GM19240 (cell line): ENCODE data around the gene PDCD1.
"Not testable (repeated sequence)": the region's sequence is repeated elsewhere in the genome, so short reads cannot be mapped to it uniquely, and the experiment has no call there.

Source experiments
- DNase-seq: peaks from one replicate; pipeline ENCODE4 v3.0.0; 2011; ENCODE audit warnings: low spot score; ENCODE audit not compliant: insufficient read length

Gene PDCD1

DNA sequence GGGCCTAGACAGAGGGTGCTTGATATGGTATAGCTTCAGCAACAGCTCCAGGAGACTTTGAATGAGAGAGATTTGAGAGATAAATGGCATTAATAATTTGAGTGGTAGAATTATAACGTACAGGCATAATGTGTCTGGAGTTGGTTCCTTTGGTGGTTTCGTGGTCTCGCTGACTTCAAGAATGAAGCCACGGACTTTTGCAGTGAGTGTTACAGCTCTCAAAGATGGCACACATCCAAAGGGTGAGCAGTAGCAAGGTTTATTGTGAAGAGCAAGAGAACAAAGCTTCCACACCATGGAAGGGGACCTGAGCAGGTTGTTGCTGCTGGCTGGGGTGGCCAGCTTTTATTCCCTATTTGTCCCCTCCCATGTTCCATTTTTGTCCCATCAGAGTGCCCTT lies 23.1 kb downstream of the PDCD1 start:
- no peak for DNase-seq

DNA sequence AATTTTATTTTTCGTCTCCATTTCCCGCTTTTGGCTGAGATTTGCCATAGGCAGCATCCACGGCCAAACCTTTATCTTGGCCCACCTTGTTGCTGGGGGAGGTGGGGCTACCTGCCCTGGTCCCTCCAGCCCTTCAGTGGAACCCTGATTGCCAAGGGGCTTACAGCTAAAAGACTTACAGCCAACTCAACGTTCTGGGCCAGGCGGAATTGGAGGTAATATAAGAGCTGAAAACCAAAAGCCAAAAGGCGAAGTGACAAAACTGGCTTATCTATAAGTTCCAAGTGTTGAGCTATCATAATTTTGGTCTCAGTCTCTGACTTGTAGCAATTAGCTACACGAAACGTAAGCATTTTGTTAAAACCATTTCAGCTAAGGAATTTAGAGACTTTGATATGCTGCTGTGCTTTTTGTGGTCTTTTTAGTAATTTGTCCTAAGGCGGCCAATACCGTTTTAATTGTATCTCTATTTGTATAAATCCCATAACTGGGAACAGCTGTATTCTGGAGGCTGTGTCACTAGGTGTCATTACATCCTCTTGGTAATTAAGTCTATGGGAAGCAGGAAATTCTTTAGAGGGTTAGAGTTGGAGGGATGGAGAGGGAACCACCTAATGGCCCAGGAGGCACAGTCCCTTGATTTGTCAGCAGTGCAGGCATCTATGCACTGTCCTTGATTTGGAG lies 24.0 kb downstream of the PDCD1 start:
- no peak for DNase-seq

DNA sequence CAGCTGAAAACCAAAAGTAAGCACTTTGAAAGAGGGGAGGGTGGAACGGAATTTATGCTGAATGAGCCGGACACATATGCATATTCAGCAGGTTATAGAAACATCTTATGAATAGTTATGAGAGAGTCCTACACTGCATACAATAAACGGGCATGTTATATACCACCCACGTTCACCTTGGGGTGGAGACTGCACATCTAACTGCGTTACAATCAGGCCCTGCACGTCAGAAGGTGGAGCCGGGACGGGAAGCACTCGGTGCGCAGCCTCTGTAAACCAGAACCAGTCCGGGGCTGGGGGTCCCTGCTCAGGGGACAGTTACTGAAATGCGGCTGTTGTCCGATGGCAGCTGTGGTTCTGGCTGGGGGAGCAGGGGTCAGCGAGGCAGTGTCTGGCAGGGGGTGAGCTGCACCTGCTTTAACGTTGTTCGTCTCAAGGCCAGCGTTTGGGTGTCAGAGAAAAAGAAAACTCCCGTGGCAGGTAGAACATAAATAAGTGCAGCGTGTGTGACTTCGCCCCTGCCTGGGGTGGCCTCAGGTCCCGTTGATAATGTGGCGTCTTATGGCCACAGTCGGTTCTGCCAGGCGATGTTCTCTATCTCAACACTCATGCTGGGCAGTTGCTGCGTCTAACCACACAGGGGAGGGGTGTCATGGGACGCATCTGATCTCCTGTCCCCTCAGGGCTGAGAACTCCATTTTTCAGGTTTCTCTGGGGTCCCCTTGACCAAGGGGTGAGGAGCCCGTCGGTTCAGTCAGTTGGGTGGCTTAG lies 24.8 kb downstream of the PDCD1 start:
- DNase-seq = not testable (repeated sequence)

GRCh38 chr2:241833101-241833663 lies 25.5 kb downstream of the PDCD1 start:
- DNase-seq = no peak

DNA sequence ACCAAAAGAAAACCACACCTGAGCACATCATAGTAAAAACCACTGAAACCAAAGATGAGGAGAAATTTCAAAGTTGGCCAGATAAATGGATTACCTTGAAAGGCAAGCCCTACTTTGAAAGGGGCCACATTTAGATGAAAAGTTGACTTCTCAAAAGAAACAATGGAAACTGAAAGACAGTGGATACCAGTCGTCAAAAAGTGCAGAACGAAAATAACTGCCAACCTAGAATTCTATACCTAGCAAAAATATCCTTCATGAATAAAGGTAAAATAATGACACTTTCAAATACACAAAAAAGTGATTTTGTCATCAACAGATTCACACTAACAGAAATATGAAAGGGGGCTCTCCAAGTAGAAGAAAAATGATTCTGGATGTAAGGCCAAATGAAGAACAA lies 31.3 kb downstream of the PDCD1 start:
- no peak for DNase-seq

DNA sequence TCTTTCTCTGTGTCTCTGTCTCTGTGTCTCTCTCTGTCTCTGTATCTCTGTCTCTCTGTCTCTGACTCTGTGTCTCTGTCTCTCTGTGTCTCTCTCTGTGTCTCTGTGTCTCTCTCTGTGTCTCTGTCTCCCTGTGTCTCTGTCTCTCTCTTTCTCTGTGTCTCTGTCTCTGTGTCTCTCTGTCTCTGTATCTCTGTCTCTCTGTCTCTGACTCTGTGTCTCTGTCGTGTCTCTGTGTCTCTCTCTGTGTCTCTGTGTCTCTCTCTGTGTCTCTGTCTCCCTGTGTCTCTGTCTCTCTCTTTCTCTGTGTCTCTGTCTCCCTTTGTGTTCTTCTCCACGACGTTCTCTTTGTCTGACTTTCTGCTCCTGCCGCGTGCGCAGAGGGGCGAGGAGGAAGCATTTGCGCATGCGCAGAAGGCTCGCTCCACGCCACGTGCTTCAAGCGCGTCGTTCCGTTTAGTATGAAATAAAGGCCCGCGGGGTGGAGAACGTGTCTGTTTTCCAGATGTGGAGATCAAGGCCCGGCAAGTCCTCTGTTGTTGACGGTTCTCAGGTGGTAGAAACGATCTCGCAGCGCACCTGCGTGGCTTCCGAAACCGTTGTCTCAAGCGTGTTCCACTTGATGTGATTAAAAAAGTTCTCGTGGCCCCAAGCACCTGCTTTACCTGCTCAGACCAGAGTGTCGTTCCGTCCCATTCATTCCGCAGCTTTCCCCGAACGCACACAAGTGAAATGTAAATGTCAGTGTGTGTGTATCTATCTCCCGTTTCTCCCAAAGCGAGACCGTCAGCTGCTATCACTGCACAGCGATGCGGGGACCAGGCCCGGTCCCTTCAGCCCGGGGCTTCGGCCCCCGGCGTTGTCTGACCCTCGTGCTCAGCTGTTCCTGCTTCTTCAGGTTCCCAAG lies 34.9 kb downstream of the PDCD1 start:
- DNase-seq = not testable (repeated sequence)

GRCh38 chr2:241822264-241822623 lies 36.5 kb downstream of the PDCD1 start:
- no peak for DNase-seq

DNA sequence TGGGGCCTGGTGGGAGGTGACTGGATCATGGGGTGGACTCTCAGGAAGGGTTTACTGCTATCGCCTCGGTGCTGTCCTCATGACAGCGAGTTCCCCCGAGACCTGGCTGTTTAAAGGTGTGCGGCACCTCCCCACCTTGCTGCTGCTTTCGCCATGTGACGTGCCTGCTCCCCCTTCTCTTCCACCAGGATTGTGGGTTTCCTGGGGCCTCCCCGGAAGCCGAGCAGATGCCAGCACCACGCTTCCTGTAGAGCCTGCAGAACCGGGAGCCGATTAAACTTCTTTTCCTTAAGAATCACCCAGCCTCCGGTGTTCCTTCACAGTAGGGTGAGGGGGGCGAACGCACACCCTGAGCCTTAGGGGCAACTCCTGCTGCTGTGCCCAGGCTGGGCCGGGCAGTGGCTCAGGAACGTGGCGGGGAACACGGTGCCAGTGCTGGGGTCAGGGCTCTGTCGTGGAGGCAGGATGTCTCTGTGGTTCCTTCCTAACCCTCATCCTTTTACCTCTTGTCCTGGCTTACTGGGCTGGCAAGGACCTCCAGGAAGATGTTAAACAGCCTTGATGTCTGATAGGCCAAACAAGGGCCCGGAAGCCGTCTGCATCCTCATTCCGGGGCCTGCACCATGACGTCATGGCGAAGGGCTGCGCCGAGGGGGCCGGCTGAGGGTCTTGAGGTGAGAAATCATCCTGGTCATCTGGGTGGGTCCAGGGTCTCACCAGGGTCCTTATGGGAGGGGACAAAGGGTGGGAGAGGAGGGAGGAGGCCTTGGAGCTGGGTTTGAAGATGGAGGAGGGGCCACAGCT lies 37.0 kb downstream of the PDCD1 start:
- DNase-seq = no peak

DNA sequence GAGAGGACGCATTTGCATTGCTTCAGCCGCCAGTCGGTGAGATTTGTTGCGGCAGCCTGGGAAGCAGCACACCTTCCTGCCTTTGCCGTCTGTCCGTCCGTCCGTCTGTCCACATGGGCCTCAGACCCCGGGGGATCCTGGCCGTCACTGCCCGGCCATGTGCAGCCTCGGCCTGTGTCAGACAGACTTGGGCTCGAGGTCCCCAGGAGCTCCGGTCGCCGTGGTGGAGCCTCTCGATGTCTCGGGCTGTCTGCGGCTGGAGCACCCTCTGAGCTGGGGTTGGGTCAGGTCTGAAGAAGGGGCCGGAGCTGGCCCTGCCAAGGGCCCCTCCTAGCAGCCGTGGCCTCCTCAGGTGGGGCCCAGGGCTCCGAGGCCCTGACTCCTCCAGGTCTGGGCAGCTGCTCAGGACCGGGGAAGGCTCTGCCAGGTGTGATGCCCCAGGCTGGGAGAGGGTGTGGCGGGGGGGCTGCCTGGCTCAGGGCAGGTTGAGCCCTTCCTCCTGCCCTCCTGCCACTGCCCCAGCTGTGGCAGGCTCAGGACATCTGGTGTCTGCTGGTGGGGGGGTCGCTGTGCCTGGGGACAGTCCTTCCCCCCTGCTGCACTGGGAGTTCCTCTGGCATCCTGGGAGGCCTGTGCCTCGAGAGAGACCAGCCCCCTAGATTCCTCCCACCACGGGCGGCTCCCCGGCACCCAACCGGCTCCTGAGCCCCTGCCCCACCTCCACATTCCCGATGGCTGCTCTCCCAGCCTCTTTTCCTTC lies 37.9 kb downstream of the PDCD1 start:
- DNase-seq = no peak

DNA sequence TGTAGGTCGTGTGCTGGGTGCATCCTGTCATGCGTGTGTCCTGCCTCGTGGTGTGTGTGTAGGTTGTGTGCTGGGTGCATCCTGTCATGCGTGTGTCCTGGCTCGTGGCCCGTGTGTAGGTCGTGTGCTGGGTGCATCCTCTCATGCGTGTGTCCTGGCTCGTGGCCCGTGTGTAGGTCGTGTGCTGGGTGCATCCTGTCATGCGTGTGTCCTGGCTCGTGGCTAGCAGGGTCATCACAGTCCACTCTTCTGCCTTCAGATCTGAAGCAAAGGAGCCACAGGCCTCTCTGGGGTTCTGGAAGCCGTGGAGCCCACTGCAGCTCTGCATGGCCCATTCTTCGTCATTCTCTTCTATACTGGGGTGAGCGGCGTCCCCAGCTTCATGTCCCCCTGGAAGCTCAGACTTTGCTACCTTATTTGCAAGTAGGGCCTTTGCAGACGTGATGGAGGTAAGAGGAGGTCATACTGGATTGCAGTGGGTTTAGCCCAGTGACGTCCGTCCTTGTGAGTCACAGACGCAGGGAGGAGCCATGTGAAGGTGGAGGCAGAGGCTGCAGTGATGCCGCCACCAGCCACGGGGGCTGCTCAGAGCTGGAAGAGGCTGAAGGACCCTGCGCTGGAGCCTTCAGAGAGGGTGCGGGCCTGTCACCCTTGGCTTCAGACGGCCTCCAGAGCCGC lies 38.6 kb downstream of the PDCD1 start:
- DNase-seq = not testable (repeated sequence)

- no peak for DNase-seq
Measured at GRCh38 chr2:241818943-241819270, 39.8 kb downstream of the PDCD1 start.

- no peak for DNase-seq
Measured at GRCh38 chr2:241818229-241818942, 40.3 kb downstream of the PDCD1 start.

DNA sequence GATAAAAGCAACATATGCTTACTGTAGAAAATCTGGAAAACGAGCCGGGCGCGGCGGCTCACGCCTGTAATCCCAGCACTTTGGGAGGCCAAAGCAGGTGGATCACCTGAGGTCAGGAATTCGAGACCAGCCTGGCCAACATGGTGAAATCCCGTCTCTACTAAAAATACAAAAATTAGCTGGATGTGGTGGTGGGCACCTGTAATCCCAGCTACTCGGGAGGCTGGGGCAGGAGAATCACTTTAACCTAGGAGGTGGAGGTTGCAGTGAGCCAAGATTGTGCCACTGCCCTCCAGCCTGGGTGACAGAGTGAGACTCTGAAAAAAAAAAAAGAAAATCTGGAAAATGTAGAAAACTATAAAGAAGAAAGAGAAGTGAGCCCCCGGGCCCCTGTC lies 40.9 kb downstream of the PDCD1 start:
- not testable (repeated sequence) for DNase-seq

- no peak for DNase-seq
Measured at GRCh38 chr2:241817126-241817820, 41.4 kb downstream of the PDCD1 start.

DNA sequence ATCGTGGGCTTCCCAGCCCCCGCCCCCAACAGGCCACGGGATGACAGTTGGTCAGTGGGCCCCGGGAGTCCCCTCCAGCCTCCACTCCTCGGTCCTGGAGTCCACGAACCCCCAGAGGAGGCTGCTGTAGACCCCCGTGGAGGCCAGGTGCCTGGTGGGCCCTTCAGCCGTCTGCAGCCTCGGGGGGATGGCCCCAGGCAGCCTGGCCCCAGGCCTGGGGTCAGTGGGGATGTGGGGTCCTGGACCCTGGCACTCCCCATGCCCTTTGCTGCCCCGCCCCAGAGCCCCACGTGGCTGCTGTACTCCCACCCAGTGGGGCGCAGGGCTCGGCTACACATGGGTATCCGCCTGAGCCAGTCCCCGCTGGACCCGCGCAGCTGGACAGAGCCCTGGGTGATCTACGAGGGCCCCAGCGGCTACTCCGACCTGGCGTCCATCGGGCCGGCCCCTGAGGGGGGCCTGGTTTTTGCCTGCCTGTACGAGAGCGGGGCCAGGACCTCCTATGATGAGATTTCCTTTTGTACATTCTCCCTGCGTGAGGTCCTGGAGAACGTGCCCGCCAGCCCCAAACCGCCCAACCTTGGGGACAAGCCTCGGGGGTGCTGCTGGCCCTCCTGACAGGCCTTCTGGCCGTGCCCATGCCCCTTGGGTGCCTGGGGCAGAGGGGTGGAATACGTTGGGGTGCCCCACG lies 42.1 kb downstream of the PDCD1 start:
- no peak for DNase-seq

DNA sequence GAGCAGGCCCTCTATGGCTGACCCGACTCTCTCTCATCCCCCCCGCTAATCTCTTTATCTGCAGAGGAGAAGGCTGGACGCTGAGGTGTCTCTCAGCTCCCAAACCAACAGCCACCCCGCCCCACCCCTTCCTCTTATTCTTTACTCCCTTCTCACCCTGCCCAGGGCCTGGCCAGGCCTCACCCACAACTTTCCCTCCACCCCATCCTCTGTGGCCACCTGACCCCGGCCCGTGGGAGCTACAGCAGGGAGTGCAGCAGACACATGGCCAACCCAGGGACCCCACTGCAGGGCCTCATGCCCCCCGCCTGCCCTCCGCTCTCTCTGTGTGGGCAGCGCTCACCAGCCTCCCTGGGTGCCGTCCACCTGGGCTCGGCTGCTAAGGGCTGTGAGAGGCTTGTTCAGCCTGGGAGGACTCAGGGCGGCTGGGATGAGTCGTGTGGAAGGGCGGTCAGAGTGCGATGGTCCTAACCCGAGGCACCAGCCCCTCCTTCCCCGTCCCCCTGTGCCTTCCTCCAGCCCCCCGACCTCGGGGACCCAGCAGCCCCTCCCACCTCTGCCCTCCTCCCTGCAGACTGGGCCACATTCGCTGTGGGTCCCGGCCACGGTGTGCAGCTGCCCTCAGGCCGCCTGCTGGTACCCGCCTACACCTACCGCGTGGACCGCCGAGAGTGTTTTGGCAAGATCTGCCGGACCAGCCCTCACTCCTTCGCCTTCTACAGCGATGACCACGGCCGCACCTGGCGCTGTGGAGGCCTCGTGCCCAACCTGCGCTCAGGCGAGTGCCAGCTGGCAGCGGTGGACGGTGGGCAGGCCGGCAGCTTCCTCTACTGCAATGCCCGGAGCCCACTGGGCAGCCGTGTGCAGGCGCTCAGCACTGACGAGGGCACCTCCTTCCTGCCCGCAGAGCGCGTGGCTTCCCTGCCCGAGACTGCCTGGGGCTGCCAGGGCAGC lies 42.9 kb downstream of the PDCD1 start:
- no peak for DNase-seq
